Activated T-helper 17 cell treated with anti-CD3 and anti-CD28 coated beads, Interleukin-2, amount 50 U/mL, for 72 hours (primary cell): Measurements from ENCODE around the gene USP6. TPM values are rescaled to one million over a fixed set of nuclear protein-coding genes. Genes with fewer than 3 reads are reported as not detected.

ENCODE experiments used
- ATAC-seq: fragments of 150-1000 bp; cut with Tn5 transposase; replicated peaks from 2 replicates; pipeline ENCODE4 v1.10.0; 2021; ENCODE audit warnings: mild to moderate bottlenecking, moderate library complexity
- H3K27ac Mint-ChIP-seq: one replicate; pipeline ENCODE4 v1.8.0; 2022; ENCODE audit warnings: mixed read lengths
- H3K27me3 Mint-ChIP-seq: one replicate; pipeline ENCODE4 v1.8.0; 2022; ENCODE audit warnings: mixed read lengths
- H3K36me3 Mint-ChIP-seq: one replicate; pipeline ENCODE4 v1.8.0; 2022; ENCODE audit warnings: low read depth, mild to moderate bottlenecking, mixed read lengths
- H3K4me1 Mint-ChIP-seq: one replicate; pipeline ENCODE4 v1.8.0; 2022; ENCODE audit warnings: mixed read lengths
- H3K4me3 Mint-ChIP-seq: one replicate; pipeline ENCODE4 v1.8.0; 2022; ENCODE audit warnings: mild to moderate bottlenecking, mixed read lengths
- H3K9me3 Mint-ChIP-seq: one replicate; pipeline ENCODE4 v1.8.0; 2022; ENCODE audit warnings: mixed read lengths
- total RNA-seq, 2 donors: library from RNA; stranded (reverse); gene quantifications; one replicate each; pipeline ENCODE4 v1.2.3, GENCODE V29; 2022

The USP6 gene
- total RNA-seq, 2 donors from 2014 or later = 0.06 to 0.08 TPM

GRCh38 chr17:5182597-5183409 is 67.0 kb downstream of the USP6 start:
- Mint-ChIP-seq H3K9me3 (peaks cover 38% of the 10 kb centered on the region), H3K27me3 (no peaks in the 10 kb centered on the region), H3K36me3 (peaks cover 42% of the 10 kb centered on the region), H3K27ac (no peak overlapping the region), H3K4me3 (no peak overlapping the region), H3K4me1 (no peaks in the 10 kb centered on the region)
- ATAC-seq = no peak

- H3K27me3 Mint-ChIP-seq = no peaks in the 10 kb centered on the region
- peaks cover 41% of the 10 kb centered on the region for H3K9me3 Mint-ChIP-seq
- H3K36me3 Mint-ChIP-seq = peaks cover 48% of the 10 kb centered on the region
- no peak overlapping the region for H3K27ac Mint-ChIP-seq
- ATAC-seq = no peak
- H3K4me1 Mint-ChIP-seq = no peaks in the 10 kb centered on the region
- no peak overlapping the region for H3K4me3 Mint-ChIP-seq
Measured at GRCh38 chr17:5183410-5183793, 67.6 kb downstream of the USP6 start.

- no peak for ATAC-seq
- H3K27me3 Mint-ChIP-seq = no peaks in the 10 kb centered on the region
- H3K27ac Mint-ChIP-seq = no peak overlapping the region
- H3K4me1 Mint-ChIP-seq = no peaks in the 10 kb centered on the region
- peaks cover 43% of the 10 kb centered on the region for H3K9me3 Mint-ChIP-seq
- no peak overlapping the region for H3K4me3 Mint-ChIP-seq
- peaks cover 52% of the 10 kb centered on the region for H3K36me3 Mint-ChIP-seq
Measured at GRCh38 chr17:5184288-5184687, 68.5 kb downstream of the USP6 start.

- H3K36me3 Mint-ChIP-seq = peaks cover 42% of the 10 kb centered on the region
- peaks cover 10% of the 10 kb centered on the region for H3K9me3 Mint-ChIP-seq
- peak; percentile 100 for ATAC-seq
- peak within 1 kb of the TSS; percentile 90 for H3K27ac Mint-ChIP-seq
- peak within 1 kb of the TSS; percentile 93 for H3K4me3 Mint-ChIP-seq
- no peaks in the 10 kb centered on the region for H3K27me3 Mint-ChIP-seq
- peaks cover 22% of the 10 kb centered on the region for H3K4me1 Mint-ChIP-seq
Measured at GRCh38 chr17:5191541-5192417, 75.9 kb downstream of the USP6 start, which contains the start of gene ZNF594. TSS of gene ZNF594 (minus strand) at chr17:5191868. CDS start at chr17:5184256, 7,612 bp downstream.

- Mint-ChIP-seq H3K27me3 (no peaks in the 10 kb centered on the region), H3K36me3 (peaks cover 22% of the 10 kb centered on the region), H3K27ac (no peak overlapping the region), H3K4me3 (no peak overlapping the region), H3K9me3 (no peaks in the 10 kb centered on the region), H3K4me1 (peaks cover 22% of the 10 kb centered on the region)
- no peak for ATAC-seq
Measured at GRCh38 chr17:5194346-5194745, 78.5 kb downstream of the USP6 start.

- Mint-ChIP-seq H3K4me1 (no peaks in the 10 kb centered on the region), H3K27ac (no peak overlapping the region), H3K36me3 (no peaks in the 10 kb centered on the region), H3K27me3 (no peaks in the 10 kb centered on the region), H3K4me3 (no peak overlapping the region), H3K9me3 (no peaks in the 10 kb centered on the region)
- no peak for ATAC-seq
Measured at GRCh38 chr17:5198472-5198871, 82.6 kb downstream of the USP6 start.

GRCh38 chr17:5200360-5200759 is 84.5 kb downstream of the USP6 start:
- Mint-ChIP-seq H3K4me1 (peaks cover 7% of the 10 kb centered on the region), H3K27me3 (no peaks in the 10 kb centered on the region), H3K36me3 (no peaks in the 10 kb centered on the region), H3K27ac (no peak overlapping the region), H3K9me3 (no peaks in the 10 kb centered on the region), H3K4me3 (no peak overlapping the region)
- no peak for ATAC-seq

GRCh38 chr17:5201011-5201410 is 85.2 kb downstream of the USP6 start:
- H3K27me3 Mint-ChIP-seq = no peaks in the 10 kb centered on the region
- no peak for ATAC-seq
- H3K9me3 Mint-ChIP-seq = no peaks in the 10 kb centered on the region
- H3K4me1 Mint-ChIP-seq = peaks cover 7% of the 10 kb centered on the region
- H3K27ac Mint-ChIP-seq = no peak overlapping the region
- no peak overlapping the region for H3K4me3 Mint-ChIP-seq
- no peaks in the 10 kb centered on the region for H3K36me3 Mint-ChIP-seq

GRCh38 chr17:5203178-5203907 is 87.5 kb downstream of the USP6 start:
- H3K4me1 Mint-ChIP-seq = peaks cover 11% of the 10 kb centered on the region
- ATAC-seq = no peak
- no peaks in the 10 kb centered on the region for H3K27me3 Mint-ChIP-seq
- no peaks in the 10 kb centered on the region for H3K9me3 Mint-ChIP-seq
- H3K27ac Mint-ChIP-seq = no peak overlapping the region
- no peak overlapping the region for H3K4me3 Mint-ChIP-seq
- no peaks in the 10 kb centered on the region for H3K36me3 Mint-ChIP-seq

- ATAC-seq = peak; percentile 78
- H3K27me3 Mint-ChIP-seq = no peaks in the 10 kb centered on the region
- peaks cover 11% of the 10 kb centered on the region for H3K4me1 Mint-ChIP-seq
- no peaks in the 10 kb centered on the region for H3K36me3 Mint-ChIP-seq
- H3K4me3 Mint-ChIP-seq = no peak overlapping the region
- no peak overlapping the region for H3K27ac Mint-ChIP-seq
- H3K9me3 Mint-ChIP-seq = no peaks in the 10 kb centered on the region
Measured at GRCh38 chr17:5203908-5204294, 88.1 kb downstream of the USP6 start.

GRCh38 chr17:5209396-5209795 is 93.6 kb downstream of the USP6 start:
- Mint-ChIP-seq H3K4me3 (no peak overlapping the region), H3K4me1 (peaks cover 4% of the 10 kb centered on the region)
- no peak for ATAC-seq

GRCh38 chr17:5210091-5210490 is 94.3 kb downstream of the USP6 start:
- no peaks in the 10 kb centered on the region for H3K9me3 Mint-ChIP-seq
- no peak for ATAC-seq
- no peak overlapping the region for H3K4me3 Mint-ChIP-seq
- no peaks in the 10 kb centered on the region for H3K36me3 Mint-ChIP-seq
- peaks cover 4% of the 10 kb centered on the region for H3K4me1 Mint-ChIP-seq
- no peaks in the 10 kb centered on the region for H3K27me3 Mint-ChIP-seq
- no peak overlapping the region for H3K27ac Mint-ChIP-seq

More at GRCh38 chr17:5209396-5209795, 93.6 kb downstream of the USP6 start:
- H3K27ac Mint-ChIP-seq = no peak overlapping the region
- no peaks in the 10 kb centered on the region for H3K36me3 Mint-ChIP-seq
- no peaks in the 10 kb centered on the region for H3K9me3 Mint-ChIP-seq
- H3K27me3 Mint-ChIP-seq = no peaks in the 10 kb centered on the region

GRCh38 chr17:5210614-5211252 is 94.9 kb downstream of the USP6 start:
- Mint-ChIP-seq H3K9me3 (no peaks in the 10 kb centered on the region), H3K27me3 (no peaks in the 10 kb centered on the region), H3K4me3 (no peak overlapping the region), H3K4me1 (peaks cover 4% of the 10 kb centered on the region), H3K36me3 (no peaks in the 10 kb centered on the region), H3K27ac (peak overlapping the region; percentile 44)
- ATAC-seq = no peak

- H3K4me1 Mint-ChIP-seq = peaks cover 4% of the 10 kb centered on the region
- no peak for ATAC-seq
Measured at GRCh38 chr17:5211458-5211857, 95.6 kb downstream of the USP6 start.

More at GRCh38 chr17:5211458-5211857, 95.6 kb downstream of the USP6 start:
- peak overlapping the region; percentile 44 for H3K27ac Mint-ChIP-seq
- no peaks in the 10 kb centered on the region for H3K9me3 Mint-ChIP-seq
- H3K36me3 Mint-ChIP-seq = no peaks in the 10 kb centered on the region
- no peak overlapping the region for H3K4me3 Mint-ChIP-seq
- H3K27me3 Mint-ChIP-seq = no peaks in the 10 kb centered on the region
